Measurements from ENCODE around the gene PSMG3. TPM values are rescaled to one million over a fixed set of nuclear protein-coding genes. Genes with fewer than 3 reads are reported as not detected.

PSMG3 gene
- polyA plus RNA-seq, 12 donors: 14.0 to 32.8 (median 19.8) TPM; not detected in 1

- no peak for DNase-seq
Measured at GRCh38 chr7:1598961-1599639, 29.3 kb upstream of the PSMG3 start.

GRCh38 chr7:1598286-1598685, 28.5 kb upstream of the PSMG3 start:
- no peak for DNase-seq

- DNase-seq: no peak
Measured at GRCh38 chr7:1597791-1598190, 28.0 kb upstream of the PSMG3 start.

GRCh38 chr7:1597066-1597760, 27.4 kb upstream of the PSMG3 start:
- DNase-seq: no peak

GRCh38 chr7:1596181-1597043, 26.6 kb upstream of the PSMG3 start:
- DNase-seq: no peak

GRCh38 chr7:1595636-1596035, 25.8 kb upstream of the PSMG3 start:
- no peak for DNase-seq

GRCh38 chr7:1595027-1595426, 25.2 kb upstream of the PSMG3 start:
- no peak for DNase-seq

GRCh38 chr7:1593904-1594421, 24.1 kb upstream of the PSMG3 start:
- DNase-seq: no peak

- DNase-seq: no peak
Measured at GRCh38 chr7:1593091-1593866, 23.4 kb upstream of the PSMG3 start.

- DNase-seq: no peak
Measured at GRCh38 chr7:1592299-1592871, 22.6 kb upstream of the PSMG3 start.

GRCh38 chr7:1591876-1592275, 22.0 kb upstream of the PSMG3 start:
- DNase-seq: no peak

GRCh38 chr7:1591396-1591795, 21.6 kb upstream of the PSMG3 start:
- no peak for DNase-seq

- DNase-seq: no peak
Measured at GRCh38 chr7:1590887-1591286, 21.1 kb upstream of the PSMG3 start.

- no peak for DNase-seq
Measured at GRCh38 chr7:1590476-1590875, 20.6 kb upstream of the PSMG3 start.

- no peak for DNase-seq
Measured at GRCh38 chr7:1588978-1589377, 19.1 kb upstream of the PSMG3 start.

- DNase-seq: no peak
Measured at GRCh38 chr7:1587738-1588137, 17.9 kb upstream of the PSMG3 start.

- DNase-seq: no peak
Measured at GRCh38 chr7:1586827-1587705, 17.2 kb upstream of the PSMG3 start.

GRCh38 chr7:1586126-1586826, 16.4 kb upstream of the PSMG3 start:
- no peak for DNase-seq

- no peak for DNase-seq
Measured at GRCh38 chr7:1585142-1585981, 15.5 kb upstream of the PSMG3 start.

Measured in muscle of arm (tissue), 12 donors.